Mesothelial cell of epicardium (in vitro differentiated cells): Measurements from ENCODE around the gene PTK6. TPM values are rescaled to one million over a fixed set of nuclear protein-coding genes. Genes with fewer than 3 reads are reported as not detected.
"Not testable (repeated sequence)": the region's sequence is repeated elsewhere in the genome, so short reads cannot be mapped to it uniquely, and the experiment has no call there.

ENCODE experiments used
- DNase-seq, 2 experiments: peaks; one replicate each; pipeline ENCODE4 v3.0.0; 2021; ENCODE audit warnings: low spot score in 2 of 2; ENCODE audit not compliant: unreplicated experiment in 2 of 2
- H3K27ac Mint-ChIP-seq: 2 replicates; pipeline ENCODE4 v1.8.0; 2021; ENCODE audit warnings: mixed read lengths
- H3K27me3 Mint-ChIP-seq: 2 replicates; pipeline ENCODE4 v1.8.0; 2021; ENCODE audit warnings: low read depth, mixed read lengths
- H3K36me3 Mint-ChIP-seq: 2 replicates; pipeline ENCODE4 v1.8.0; 2021; ENCODE audit warnings: mixed read lengths
- H3K4me1 Mint-ChIP-seq: 2 replicates; pipeline ENCODE4 v1.8.0; 2021; ENCODE audit warnings: mixed read lengths
- H3K4me3 Mint-ChIP-seq: 2 replicates; pipeline ENCODE4 v1.8.0; 2021; ENCODE audit warnings: mild to moderate bottlenecking, moderate library complexity, mixed read lengths
- H3K9me3 Mint-ChIP-seq: 2 replicates; pipeline ENCODE4 v1.8.0; 2021; ENCODE audit warnings: mixed read lengths
- total RNA-seq: library from RNA; stranded (reverse); gene quantifications from 3 replicates; pipeline ENCODE4 v1.2.1, GENCODE V29; 2021
- TF ChIP-seq, protein P1 (sequence below): fragments of 200-600 bp; sonication (generic); IDR thresholded peaks from one replicate; pipeline ENCODE4 v1.5.0; 2021; ENCODE audit warnings: antibody characterized with exemption; ENCODE audit not compliant: unreplicated experiment

Gene PTK6
- total RNA-seq, 1 donor from 2014 or later, result 0.11 TPM

DNA sequence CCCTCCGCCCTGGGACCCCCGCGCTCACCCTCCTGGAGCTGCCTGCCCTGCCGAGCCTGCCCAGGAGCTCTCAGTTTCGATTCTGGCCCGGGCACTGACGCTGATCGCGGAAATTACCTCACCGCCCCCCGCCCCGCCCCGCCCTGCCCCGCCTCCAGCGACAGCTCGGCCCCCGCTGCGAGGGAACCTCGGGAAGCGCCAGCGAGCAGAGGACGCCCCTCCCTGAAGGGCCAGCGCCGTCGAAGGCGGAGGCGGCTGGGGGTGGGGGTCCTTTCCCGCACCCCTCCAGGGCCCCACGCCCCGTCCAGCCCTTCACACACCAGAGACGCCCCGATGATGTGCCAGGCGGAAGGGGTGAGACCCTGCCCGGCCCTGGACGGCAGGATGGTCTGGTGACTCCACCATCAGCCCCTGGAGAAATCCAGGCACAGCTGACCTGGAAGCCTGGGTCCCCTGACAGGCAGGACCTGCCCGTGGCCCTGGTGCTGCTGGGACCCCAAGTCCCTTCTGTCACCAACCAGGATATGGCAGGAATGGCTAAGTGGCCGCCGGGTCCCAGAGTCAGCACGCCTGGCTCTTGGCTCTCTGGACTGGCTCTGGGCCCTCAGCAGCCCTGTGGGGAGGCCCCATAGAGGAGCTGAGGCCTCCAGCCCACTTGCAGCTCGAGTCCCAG, 37.1 kb upstream of the PTK6 start, which contains the start of gene HELZ2:
Gene HELZ2, minus strand, starts transcription at position 84 of the 673 bp plus-strand sequence. CDS start 1,854 bp downstream, outside the sequence.
- H3K9me3 Mint-ChIP-seq, result no peaks in the 10 kb centered on the region
- H3K27ac Mint-ChIP-seq, result peak within 1 kb of the TSS; percentile 82
- peak; percentile 49 to 66 for DNase-seq
- peaks cover 2% of the 10 kb centered on the region for H3K27me3 Mint-ChIP-seq
- no peaks in the 10 kb centered on the region for H3K4me1 Mint-ChIP-seq
- peak within 1 kb of the TSS; percentile 78 for H3K4me3 Mint-ChIP-seq
- H3K36me3 Mint-ChIP-seq, result no peaks in the 10 kb centered on the region
- TF ChIP-seq, protein P1, sequence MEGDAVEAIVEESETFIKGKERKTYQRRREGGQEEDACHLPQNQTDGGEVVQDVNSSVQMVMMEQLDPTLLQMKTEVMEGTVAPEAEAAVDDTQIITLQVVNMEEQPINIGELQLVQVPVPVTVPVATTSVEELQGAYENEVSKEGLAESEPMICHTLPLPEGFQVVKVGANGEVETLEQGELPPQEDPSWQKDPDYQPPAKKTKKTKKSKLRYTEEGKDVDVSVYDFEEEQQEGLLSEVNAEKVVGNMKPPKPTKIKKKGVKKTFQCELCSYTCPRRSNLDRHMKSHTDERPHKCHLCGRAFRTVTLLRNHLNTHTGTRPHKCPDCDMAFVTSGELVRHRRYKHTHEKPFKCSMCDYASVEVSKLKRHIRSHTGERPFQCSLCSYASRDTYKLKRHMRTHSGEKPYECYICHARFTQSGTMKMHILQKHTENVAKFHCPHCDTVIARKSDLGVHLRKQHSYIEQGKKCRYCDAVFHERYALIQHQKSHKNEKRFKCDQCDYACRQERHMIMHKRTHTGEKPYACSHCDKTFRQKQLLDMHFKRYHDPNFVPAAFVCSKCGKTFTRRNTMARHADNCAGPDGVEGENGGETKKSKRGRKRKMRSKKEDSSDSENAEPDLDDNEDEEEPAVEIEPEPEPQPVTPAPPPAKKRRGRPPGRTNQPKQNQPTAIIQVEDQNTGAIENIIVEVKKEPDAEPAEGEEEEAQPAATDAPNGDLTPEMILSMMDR, result no peak

DNA sequence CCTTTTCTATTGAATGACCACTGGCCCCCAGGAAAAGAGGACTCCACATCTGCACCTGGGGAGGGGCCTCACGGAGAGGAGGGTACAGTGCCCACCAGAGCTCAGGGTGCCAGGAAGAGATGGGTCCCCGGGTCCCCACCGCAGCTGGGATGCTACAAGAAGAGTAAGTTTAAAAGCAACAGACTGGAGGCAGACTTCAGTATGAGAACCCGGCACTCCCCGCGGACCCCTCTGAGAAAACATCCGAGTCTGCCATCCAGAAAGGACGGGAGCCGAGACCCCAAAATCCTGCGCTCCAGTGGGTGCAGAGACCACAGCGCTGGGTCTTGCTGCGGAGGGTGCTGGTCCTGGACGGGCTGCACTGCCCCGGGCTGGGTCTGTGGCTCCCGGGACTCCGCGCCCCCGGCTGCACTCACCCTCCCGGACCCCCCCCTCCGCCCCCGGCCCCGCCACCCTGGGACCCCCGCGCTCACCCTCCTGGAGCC, 36.5 kb upstream of the PTK6 start:
- Mint-ChIP-seq H3K9me3 (no peaks in the 10 kb centered on the region), H3K27me3 (peaks cover 2% of the 10 kb centered on the region), H3K4me1 (no peaks in the 10 kb centered on the region), H3K27ac (peak overlapping the region; percentile 82), H3K36me3 (no peaks in the 10 kb centered on the region), H3K4me3 (peak overlapping the region; percentile 78)
- TF ChIP-seq, protein P1, result no peak
- DNase-seq, result no peak

- no peak for DNase-seq
- no peaks in the 10 kb centered on the region for H3K4me1 Mint-ChIP-seq
- no peaks in the 10 kb centered on the region for H3K9me3 Mint-ChIP-seq
- TF ChIP-seq, protein P1, result peak; percentile 11
- no peaks in the 10 kb centered on the region for H3K36me3 Mint-ChIP-seq
- peak overlapping the region; percentile 78 for H3K4me3 Mint-ChIP-seq
- H3K27ac Mint-ChIP-seq, result no peak overlapping the region
- peaks cover 2% of the 10 kb centered on the region for H3K27me3 Mint-ChIP-seq
Measured at GRCh38 chr20:63572788-63573646, 35.8 kb upstream of the PTK6 start.

DNA sequence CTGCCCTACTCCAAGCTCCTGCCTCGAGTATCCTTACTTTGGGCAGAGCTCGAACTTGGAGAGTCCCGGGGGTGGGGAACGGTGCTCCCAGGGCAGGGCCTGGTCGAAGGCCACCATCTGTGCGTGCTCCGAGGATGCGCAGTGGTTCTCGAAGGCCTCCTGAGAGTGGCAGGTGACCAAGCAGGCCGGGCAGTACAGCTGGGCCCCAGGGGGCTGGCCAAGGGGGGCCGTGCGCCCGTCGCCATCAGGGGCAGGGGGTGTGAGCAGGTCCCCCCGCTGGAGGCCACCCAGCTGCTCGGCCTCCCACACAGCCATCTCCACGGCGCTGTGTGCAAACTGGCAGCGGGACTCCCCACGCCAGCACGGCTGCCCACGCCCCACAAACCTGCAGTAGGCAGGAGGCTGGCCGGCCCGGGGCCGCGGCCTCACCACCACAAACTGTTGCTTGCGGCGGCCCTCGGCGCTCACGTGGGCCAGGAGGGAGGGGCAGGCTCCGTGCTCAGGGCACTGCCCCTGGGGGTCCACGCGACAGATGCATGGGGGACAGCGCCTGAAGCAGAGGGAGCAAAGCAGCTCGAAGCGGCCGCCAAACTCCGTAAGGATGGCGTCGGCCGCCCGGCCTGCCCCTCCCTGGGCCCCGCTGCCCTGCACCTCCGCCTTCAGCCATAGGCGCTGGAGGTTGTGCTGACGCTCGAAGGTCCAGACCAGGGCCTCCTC, 35.1 kb upstream of the PTK6 start:
- no peak overlapping the region for H3K4me3 Mint-ChIP-seq

GRCh38 chr20:63571087-63571478, 33.9 kb upstream of the PTK6 start:
- not testable (repeated sequence) for H3K27ac Mint-ChIP-seq, H3K4me3 Mint-ChIP-seq, H3K9me3 Mint-ChIP-seq, H3K4me1 Mint-ChIP-seq, H3K27me3 Mint-ChIP-seq, H3K36me3 Mint-ChIP-seq, DNase-seq

More for the DNA sequence above, 35.1 kb upstream of the PTK6 start:
- no peak for DNase-seq
- no peaks in the 10 kb centered on the region for H3K4me1 Mint-ChIP-seq
- H3K9me3 Mint-ChIP-seq, result no peaks in the 10 kb centered on the region
- H3K27ac Mint-ChIP-seq, result no peak overlapping the region
- H3K36me3 Mint-ChIP-seq, result no peaks in the 10 kb centered on the region
- TF ChIP-seq, protein P1, result no peak
- H3K27me3 Mint-ChIP-seq, result peaks cover 2% of the 10 kb centered on the region
